Panc1 (cell line): ENCODE measurements around the gene PRKCG. TPM values are rescaled to one million over a fixed set of nuclear protein-coding genes. Genes with fewer than 3 reads are reported as not detected.

Experiments
- ATAC-seq: fragments of 200-7000 bp; cut with Tn5 transposase; 2 replicates; pipeline ENCODE4 v1.9.1; 2020; ENCODE audit warnings: mild to moderate bottlenecking, moderate library complexity
- BruUV-seq: library from RNA; stranded (reverse); fragments of 400-500 nt; replicated peaks from 2 replicates; lab custom pipeline; 2021; lab: Mats Ljungman, UMichigan
- CTCF ChIA-PET: fragments of 300-600 bp; sonication (Branson Sonifier 250); formaldehyde crosslinking; loops from one replicate; lab custom pipeline; 2022; ENCODE audit warnings: antibody characterized with exemption; lab: Charles Lee
- POLR2A ChIA-PET: fragments of 300-600 bp; sonication (Branson Sonifier 250); formaldehyde crosslinking; loops from one replicate; lab custom pipeline; 2022; ENCODE audit warnings: antibody characterized with exemption; lab: Charles Lee
- DNase-seq: peaks from one replicate; pipeline ENCODE4 v3.0.0-alpha.2; 2010; ENCODE audit warnings: low read depth, low spot score
- H3K27ac ChIP-seq: 2 replicates; pipeline ENCODE4 v1.5.1; 2011; ENCODE audit warnings: mild to moderate bottlenecking, low read length, inconsistent platforms
- H3K27me3 ChIP-seq: fragments of 200-500 bp; sonication (Bioruptor generic); 2 replicates; pipeline ENCODE4 v1.6.0; 2014; ENCODE audit warnings: low read length, inconsistent platforms; ENCODE audit not compliant: control insufficient read depth, insufficient read depth
- H3K36me3 ChIP-seq: fragments of 200-500 bp; sonication (Bioruptor generic); 2 replicates; pipeline ENCODE4 v1.5.1; 2014; ENCODE audit warnings: inconsistent platforms, mild to moderate bottlenecking, low read length, moderate library complexity; ENCODE audit not compliant: control insufficient read depth, insufficient read depth
- H3K4me1 ChIP-seq: 2 replicates; pipeline ENCODE4 v1.5.1; 2011; ENCODE audit warnings: inconsistent platforms, mild to moderate bottlenecking, low read length, moderate library complexity; ENCODE audit not compliant: control insufficient read depth, insufficient read depth
- H3K4me3 ChIP-seq, 2 experiments: 2 replicates each; pipeline ENCODE4 v1.5.1; 2011 to 2012; ENCODE audit warnings: low read depth in 2 of 2, low read length in 2 of 2, mild to moderate bottlenecking in 2 of 2, inconsistent platforms in 1 of 2, moderate library complexity in 1 of 2
- H3K9me3 ChIP-seq: fragments of 200-500 bp; sonication (Bioruptor generic); 2 replicates; pipeline ENCODE4 v1.5.1; 2014; ENCODE audit warnings: low read depth, mild to moderate bottlenecking, inconsistent platforms, low read length, moderate library complexity; ENCODE audit not compliant: control insufficient read depth, insufficient read depth
- CTCF ChIP-seq: fragments of 450-650 bp; IDR thresholded peaks from 2 replicates; pipeline ENCODE4 v1.5.1; 2017; ENCODE audit warnings: mild to moderate bottlenecking
- POLR2AphosphoS5 ChIP-seq: IDR thresholded peaks from 2 replicates; pipeline ENCODE4 v1.6.1; 2012; ENCODE audit warnings: mild to moderate bottlenecking, low read depth, low read length, moderate library complexity
- REST ChIP-seq, 2 experiments: IDR thresholded peaks; 2 replicates each; pipeline ENCODE4 v1.6.1; 2011 to 2012; ENCODE audit warnings: low read depth in 2 of 2, control low read depth in 1 of 2, low read length in 1 of 2, mild to moderate bottlenecking in 1 of 2, moderate library complexity in 1 of 2; ENCODE audit not compliant: insufficient read depth in 1 of 2
- SIN3A ChIP-seq: IDR thresholded peaks from 2 replicates; pipeline ENCODE4 v1.6.1; 2012; ENCODE audit warnings: low read depth, mild to moderate bottlenecking, low read length, moderate library complexity, borderline replicate concordance; ENCODE audit not compliant: insufficient read depth
- TCF7L2 ChIP-seq: IDR thresholded peaks from 2 replicates; pipeline ENCODE4 v1.6.1; 2011; ENCODE audit warnings: mild to moderate bottlenecking, low read depth, low read length, inconsistent platforms
- in situ Hi-C: cut with HindIII; loops from 2 replicates; pipeline ENCODE4 v1.10.0; 2016; ENCODE audit warnings: low sequenced_read_pairs, low pct_unique_long_range_greater_than_20kb
- intact Hi-C: fragments of 100-400 bp; cut with micrococcal nuclease; formaldehyde crosslinking; loops from one replicate; pipeline ENCODE4 v1.10.0; 2022; ENCODE audit not compliant: unreplicated experiment
- total RNA-seq: library from RNA; stranded (reverse); gene quantifications from one replicate; pipeline ENCODE4 v1.2.1, GENCODE V29; 2021; ENCODE audit not compliant: unreplicated experiment

The PRKCG gene
- total RNA-seq, 1 experiment from 2014 or later, result 2.5 TPM

DNA sequence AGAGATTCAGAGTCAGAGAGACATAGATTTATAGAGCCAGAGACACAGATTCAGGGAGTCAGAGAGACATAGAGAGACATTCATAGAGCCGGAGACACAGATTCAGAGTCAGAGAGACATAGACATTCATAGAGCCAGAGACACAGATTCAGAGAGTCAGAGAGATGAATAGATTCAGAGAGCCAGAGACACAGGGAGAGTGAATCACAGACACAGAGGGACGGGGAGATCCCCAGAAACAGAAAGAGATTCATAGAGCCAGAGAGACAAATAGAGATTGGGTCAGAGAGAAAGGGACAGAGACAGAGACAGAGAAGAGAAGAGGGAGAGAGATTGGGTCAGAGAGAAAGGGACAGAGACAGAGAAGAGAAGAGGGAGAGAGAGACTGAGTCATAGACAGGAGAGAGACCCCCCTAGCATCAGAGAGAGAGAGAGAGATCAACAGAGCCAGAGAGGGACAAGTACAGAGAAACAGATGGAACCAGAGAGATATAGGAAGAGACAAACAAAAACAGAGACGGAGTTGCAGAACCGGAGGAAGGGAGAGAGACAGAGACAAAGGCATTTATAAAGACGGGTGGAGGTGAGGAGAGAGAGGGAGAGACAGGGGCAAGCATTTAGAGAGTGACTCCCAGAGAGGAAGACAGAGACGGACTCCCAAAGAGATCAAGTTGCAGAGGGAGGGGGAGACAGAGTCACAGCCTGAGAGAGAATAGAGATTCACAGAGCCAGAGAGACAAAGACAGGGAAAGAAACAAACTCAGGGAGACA, 1.1 kb upstream of the PRKCG start:
- no peaks in the 10 kb centered on the region for H3K9me3 ChIP-seq
- peaks cover 39% of the 10 kb centered on the region for H3K4me1 ChIP-seq
- no peaks in the 10 kb centered on the region for H3K27me3 ChIP-seq
- H3K27ac ChIP-seq, result peak overlapping the region; percentile 78
- no TSS peak for BruUV-seq
- peak overlapping the region; percentile 51 to 73 for H3K4me3 ChIP-seq
- no peak for ATAC-seq
- intact Hi-C loops (no loop called here), in situ Hi-C loops (no loop called here)
- no peak for TF ChIP-seq REST (IDR thresholded peaks at IDR 0.05; ENCODE audit: insufficient read depth in 1 of 2, low read depth in 2 of 2, low read length in 1 of 2)
- no peak for TF ChIP-seq SIN3A
- no peak for TF ChIP-seq POLR2AphosphoS5
- TF ChIP-seq CTCF, result no peak
- TF ChIP-seq TCF7L2, result no peak
- CTCF ChIA-PET, result interaction anchor here (1.1 kb wide), 1 partner anchor 121 kb away, joined by 3 read pairs; no protein-coding TSS in a partner anchor
- DNase-seq, result no peak
- H3K36me3 ChIP-seq, result no peaks in the 10 kb centered on the region
- POLR2A ChIA-PET, result no interaction called here

DNA sequence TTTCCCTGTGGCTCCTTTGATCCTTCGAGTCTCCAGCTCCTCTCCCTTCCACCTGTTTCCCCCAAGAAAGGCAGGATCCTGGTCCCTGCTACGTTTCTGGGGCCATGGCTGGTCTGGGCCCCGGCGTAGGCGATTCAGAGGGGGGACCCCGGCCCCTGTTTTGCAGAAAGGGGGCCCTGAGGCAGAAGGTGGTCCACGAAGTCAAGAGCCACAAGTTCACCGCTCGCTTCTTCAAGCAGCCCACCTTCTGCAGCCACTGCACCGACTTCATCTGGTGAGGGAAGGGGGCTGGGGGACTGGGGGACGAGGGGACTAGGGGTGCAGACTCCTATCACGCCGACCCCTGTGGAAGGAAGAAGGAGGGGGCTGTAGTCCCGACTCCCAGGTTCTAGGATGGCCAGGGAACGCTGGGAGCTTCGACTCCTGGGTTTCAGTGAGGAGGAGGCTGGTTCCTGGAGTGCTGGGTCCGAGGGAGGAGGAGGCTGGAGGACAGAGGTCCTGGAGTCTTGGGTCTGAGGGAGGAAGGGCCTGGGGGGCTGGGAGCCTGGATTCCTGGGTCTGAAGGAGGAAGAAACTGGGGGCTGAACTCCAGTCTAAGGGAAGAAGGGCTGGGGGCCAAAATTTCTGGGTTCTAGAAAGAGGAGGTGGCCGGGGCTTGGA, 524 bp downstream of the PRKCG start:
- CTCF ChIA-PET, result interaction anchor here (1.1 to 2.7 kb wide), 2 partner anchors 120 to 148 kb away, joined by 3 to 11 read pairs; no protein-coding TSS in a partner anchor
- TF ChIP-seq CTCF, result no peak; the same call in 1 of the 2 replicates
- no peak for TF ChIP-seq SIN3A
- TF ChIP-seq POLR2AphosphoS5, result no peak
- no peak for TF ChIP-seq REST (IDR thresholded peaks at IDR 0.05; ENCODE audit: insufficient read depth in 1 of 2, low read depth in 2 of 2, low read length in 1 of 2)
- TF ChIP-seq TCF7L2, result no peak
- no peaks in the 10 kb centered on the region for H3K36me3 ChIP-seq
- peak overlapping the region; percentile 51 to 73 for H3K4me3 ChIP-seq
- in situ Hi-C loops, result no loop called here
- H3K27me3 ChIP-seq, result no peaks in the 10 kb centered on the region
- H3K4me1 ChIP-seq, result peaks cover 24% of the 10 kb centered on the region
- POLR2A ChIA-PET, result interaction anchor here (0.7 to 0.8 kb wide), 2 partner anchors 12 to 171 kb away, joined by 9 to 20 read pairs; no protein-coding TSS in a partner anchor
- intact Hi-C loops, result no loop called here
- H3K27ac ChIP-seq, result peak overlapping the region; percentile 62; the same call in 1 of the 2 replicates
- DNase-seq, result no peak
- BruUV-seq, result no TSS peak
- ATAC-seq, result no peak
- H3K9me3 ChIP-seq, result no peaks in the 10 kb centered on the region
